GM12801 (cell line): Measurements from ENCODE around the gene CYBC1.

ENCODE experiments used
- CTCF ChIP-seq: IDR thresholded peaks from one replicate; pipeline ENCODE4 v1.5.1; 2011; ENCODE audit warnings: control low read depth; ENCODE audit not compliant: insufficient read length; ENCODE audit errors: extremely low read depth

The CYBC1 gene

GRCh38 chr17:82419540-82419939 is 31.0 kb downstream of the CYBC1 start:
- no peak for TF ChIP-seq CTCF

- TF ChIP-seq CTCF: no peak
These were observed 32.3 kb downstream of the CYBC1 start, which contains the start of the genes HEXD and OGFOD3 for GRCh38 chr17:82418001-82418986. Gene HEXD, plus strand, starts transcription at chr17:82418347. Its CDS starts 1,453 bp downstream, at chr17:82419800. Gene OGFOD3, minus strand, starts transcription at chr17:82418586. Its CDS starts 101 bp downstream, at chr17:82418485.

GRCh38 chr17:82416771-82417170 is 33.8 kb downstream of the CYBC1 start:
- no peak for TF ChIP-seq CTCF

GRCh38 chr17:82416264-82416663 is 34.3 kb downstream of the CYBC1 start:
- TF ChIP-seq CTCF: no peak

- no peak for TF ChIP-seq CTCF
These were observed 34.8 kb downstream of the CYBC1 start for GRCh38 chr17:82415786-82416185.

GRCh38 chr17:82415336-82415735 is 35.2 kb downstream of the CYBC1 start:
- TF ChIP-seq CTCF: no peak

- no peak for TF ChIP-seq CTCF
These were observed 35.8 kb downstream of the CYBC1 start for GRCh38 chr17:82414548-82415281.
